MM.1S (cell line): ENCODE data around the gene EGR2.

Experiments used
- CTCF ChIP-seq: fragments of 300-600 bp; sonication (generic); IDR thresholded peaks from 2 replicates; pipeline ENCODE4 v1.5.1; 2016; ENCODE audit warnings: antibody characterized with exemption, low read length, mixed read lengths
- EZH2 ChIP-seq: fragments of 300-600 bp; sonication (generic); optimal IDR thresholded peaks from 2 replicates; pipeline ENCODE3; 2017; ENCODE audit warnings: low read depth, mild to moderate bottlenecking, antibody characterized with exemption, low read length, mixed read lengths
- EZH2phosphoT487 ChIP-seq: fragments of 300-600 bp; sonication (generic); IDR thresholded peaks from 2 replicates; pipeline ENCODE4 v1.6.1; 2018; ENCODE audit warnings: antibody characterized with exemption, low read length

- TF ChIP-seq CTCF = no peak
- TF ChIP-seq EZH2phosphoT487 = no peak
- no peak for TF ChIP-seq EZH2
These were observed 26.1 kb downstream of the EGR2 start for GRCh38 chr10:62790019-62790555.
